Gastroesophageal sphincter (tissue), 4 donors: ENCODE results near the gene PAPPA. TPM values are rescaled to one million over a fixed set of nuclear protein-coding genes. Genes with fewer than 3 reads are reported as not detected.

Experiments
- ATAC-seq: fragments of 150-250 bp; one replicate; pipeline ENCODE4 v1.9.1; 2016; ENCODE audit warnings: mild to moderate bottlenecking, moderate library complexity
- H3K27ac ChIP-seq, 4 donors: fragments of 200-600 bp; sonication (generic) in 3 of 4; 1 replicate in 3 of 4; 2 replicates in 1 of 4; pipeline ENCODE4 v1.5.1; 2016 to 2019
- H3K27me3 ChIP-seq: fragments of 200-600 bp; sonication (generic); one replicate; pipeline ENCODE4 v1.5.1; 2019
- H3K36me3 ChIP-seq, 2 donors: fragments of 200-600 bp; sonication (generic); one replicate each; pipeline ENCODE4 v1.5.1; 2019; ENCODE audit warnings: control low read depth in 1 of 2
- H3K4me1 ChIP-seq, 3 donors: fragments of 200-600 bp; sonication (generic); 1 replicate in 2 of 3; 2 replicates in 1 of 3; pipeline ENCODE4 v1.5.1; 2016 to 2019; ENCODE audit warnings: control low read depth in 2 of 3
- H3K4me3 ChIP-seq, 2 donors: fragments of 200-600 bp; sonication (generic); one replicate each; pipeline ENCODE4 v1.5.1; 2019; ENCODE audit warnings: mild to moderate bottlenecking in 1 of 2, moderate library complexity in 1 of 2
- H3K9me3 ChIP-seq, 3 donors: fragments of 200-600 bp; sonication (generic); one replicate each; pipeline ENCODE4 v1.5.1; 2017 to 2019; ENCODE audit warnings: control low read depth in 2 of 3
- EP300 ChIP-seq: sonication (generic); formaldehyde crosslinking; IDR thresholded peaks from one replicate; pipeline ENCODE4 v1.6.1; 2017; ENCODE audit warnings: antibody characterized with exemption, mild to moderate bottlenecking
- POLR2A ChIP-seq, 2 donors: fragments of 450-650 bp; IDR thresholded peaks; one replicate each; pipeline ENCODE4 v1.6.1; 2017; ENCODE audit warnings: antibody characterized with exemption in 2 of 2, mild to moderate bottlenecking in 2 of 2, moderate library complexity in 1 of 2
- POLR2AphosphoS5 ChIP-seq: sonication (generic); formaldehyde crosslinking; IDR thresholded peaks from one replicate; pipeline ENCODE4 v1.6.1; 2017; ENCODE audit warnings: antibody characterized with exemption
- WGBS, 2 donors: methylation state at CpG; one replicate each; pipeline ENCODE4 v1.1.5; 2018; ENCODE audit warnings: low coverage in 1 of 2; 5-methylcytosine and 5-hydroxymethylcytosine counted together
- total RNA-seq, 4 donors: library from RNA; depleted of rRNA; stranded (reverse); fragments of >200 nt; gene quantifications; one replicate each; pipeline ENCODE4 v1.1.0, GENCODE V29; 2016
- TF ChIP-seq, protein P1 (sequence below), 4 experiments: fragments of 200-600 bp in 2 of 4; fragments of 450-650 bp in 2 of 4; sonication (generic) in 1 of 4; IDR thresholded peaks; one replicate each; pipeline ENCODE4 v1.5.1; 2017 to 2019; ENCODE audit warnings: antibody characterized with exemption in 4 of 4, mild to moderate bottlenecking in 2 of 4, moderate library complexity in 2 of 4

Gene PAPPA
- total RNA-seq, 4 donors from 2014 or later: 1.9 to 5.7 (median 3.2) TPM

DNA sequence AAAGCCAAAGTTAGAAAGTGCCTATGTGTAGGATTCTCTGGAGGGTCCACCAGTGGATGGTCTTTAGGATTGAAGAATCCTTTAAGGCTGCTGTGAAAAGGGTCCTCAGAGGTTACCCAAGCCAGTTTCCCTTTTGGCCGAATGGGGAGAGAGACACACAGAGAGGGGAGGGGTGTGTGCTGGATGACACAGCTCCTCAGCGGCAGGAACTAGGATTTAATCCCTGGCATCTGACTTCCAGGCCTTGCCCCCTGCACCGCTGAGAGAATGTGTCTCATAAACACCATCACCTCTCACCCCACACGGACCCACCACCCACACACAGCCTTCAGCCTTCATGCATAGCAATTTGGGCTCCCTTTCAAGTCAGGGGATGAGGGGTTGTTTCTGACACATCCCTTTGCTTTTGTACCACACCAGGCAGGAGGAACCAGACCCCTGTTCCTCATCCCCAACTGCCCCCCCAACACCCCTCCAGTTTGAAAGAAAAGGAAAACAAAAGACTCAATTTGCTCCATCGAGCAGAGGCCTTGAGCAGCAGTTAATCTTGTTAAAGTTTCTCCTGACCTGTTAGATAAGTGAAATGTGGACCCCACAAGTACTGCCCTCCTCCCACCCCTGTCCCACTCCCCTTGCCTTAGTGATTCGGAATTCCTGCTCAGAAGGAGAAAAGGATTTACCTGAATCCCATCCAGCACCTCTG, 4.0 kb downstream of the PAPPA start:
- TF ChIP-seq POLR2A (IDR thresholded peaks at IDR 0.05) (no peak), POLR2AphosphoS5 (no peak), EP300 (no peak)
- TF ChIP-seq, protein P1, sequence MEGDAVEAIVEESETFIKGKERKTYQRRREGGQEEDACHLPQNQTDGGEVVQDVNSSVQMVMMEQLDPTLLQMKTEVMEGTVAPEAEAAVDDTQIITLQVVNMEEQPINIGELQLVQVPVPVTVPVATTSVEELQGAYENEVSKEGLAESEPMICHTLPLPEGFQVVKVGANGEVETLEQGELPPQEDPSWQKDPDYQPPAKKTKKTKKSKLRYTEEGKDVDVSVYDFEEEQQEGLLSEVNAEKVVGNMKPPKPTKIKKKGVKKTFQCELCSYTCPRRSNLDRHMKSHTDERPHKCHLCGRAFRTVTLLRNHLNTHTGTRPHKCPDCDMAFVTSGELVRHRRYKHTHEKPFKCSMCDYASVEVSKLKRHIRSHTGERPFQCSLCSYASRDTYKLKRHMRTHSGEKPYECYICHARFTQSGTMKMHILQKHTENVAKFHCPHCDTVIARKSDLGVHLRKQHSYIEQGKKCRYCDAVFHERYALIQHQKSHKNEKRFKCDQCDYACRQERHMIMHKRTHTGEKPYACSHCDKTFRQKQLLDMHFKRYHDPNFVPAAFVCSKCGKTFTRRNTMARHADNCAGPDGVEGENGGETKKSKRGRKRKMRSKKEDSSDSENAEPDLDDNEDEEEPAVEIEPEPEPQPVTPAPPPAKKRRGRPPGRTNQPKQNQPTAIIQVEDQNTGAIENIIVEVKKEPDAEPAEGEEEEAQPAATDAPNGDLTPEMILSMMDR (IDR thresholded peaks at IDR 0.05): no peak
- ATAC-seq: no peak
- 42 to 51% methylated on average over 3 to 6 of the region's 6 CpGs for WGBS, 2 donors

DNA sequence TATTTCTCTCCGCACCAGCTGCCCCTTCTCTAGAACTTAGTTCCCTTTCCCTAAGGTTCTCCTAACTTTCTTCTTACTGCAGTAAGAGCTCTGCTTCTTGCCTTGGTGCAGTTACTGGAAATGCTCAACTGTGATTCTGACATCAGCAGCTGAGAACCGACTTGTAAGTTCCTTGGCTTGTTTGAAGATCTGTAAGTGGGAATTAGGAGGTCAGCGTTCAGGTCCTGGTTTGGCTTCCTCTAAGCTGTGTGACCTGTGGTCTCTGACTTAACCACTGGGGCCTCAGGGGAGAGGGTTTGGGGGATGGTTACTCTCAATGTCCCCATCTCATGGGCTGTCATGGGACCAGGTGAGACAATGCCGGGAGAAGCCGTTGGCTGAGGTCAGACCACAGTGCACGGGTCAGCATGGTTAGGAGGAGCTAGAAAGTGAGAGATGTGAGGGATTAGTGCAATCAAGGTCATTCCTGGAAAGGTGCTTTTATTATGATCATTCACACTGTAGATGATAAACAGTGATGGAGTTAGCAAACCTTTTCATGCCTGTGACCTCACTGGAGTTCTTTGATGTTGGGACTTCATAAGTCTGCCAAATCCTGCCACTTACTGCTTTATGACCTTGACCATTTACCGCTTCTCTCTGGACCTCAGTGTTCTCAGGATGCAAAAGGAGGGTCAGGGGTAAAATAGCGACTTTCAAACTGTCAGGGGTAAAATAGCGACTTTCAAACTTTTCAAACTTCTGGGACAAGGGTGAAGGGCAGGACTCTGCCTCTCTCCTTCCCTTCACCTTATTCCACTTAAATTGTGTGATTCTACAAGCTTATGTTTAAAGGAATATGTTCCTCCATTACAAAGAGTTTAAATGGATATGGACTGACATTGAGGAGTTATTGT, 7.3 kb downstream of the PAPPA start:
- ATAC-seq: no peak
- Histone ChIP-seq H3K27me3 (peaks cover 39% of the 10 kb centered on the region), H3K4me3 (no peak overlapping the region), H3K9me3 (no peaks in the 10 kb centered on the region), H3K27ac (no peak overlapping the region), H3K4me1 (peaks cover 0 to 17% (median 0%) of the 10 kb centered on the region in 3 donors), H3K36me3 (no peaks in the 10 kb centered on the region)
- TF ChIP-seq EP300 (no peak), POLR2AphosphoS5 (no peak), POLR2A (IDR thresholded peaks at IDR 0.05) (no peak)
- TF ChIP-seq, protein P1 (IDR thresholded peaks at IDR 0.05): no peak
- 80 to 93% methylated on average over 3 to 9 of the region's 9 CpGs for WGBS, 2 donors

More for the DNA sequence above, 4.0 kb downstream of the PAPPA start:
- no peaks in the 10 kb centered on the region for H3K9me3 ChIP-seq
- peak overlapping the region; percentile 7 to 79 (median 64) for H3K27ac ChIP-seq
- H3K4me1 ChIP-seq: peaks cover 0 to 40% (median 0%) of the 10 kb centered on the region in 3 donors
- peaks cover 72% of the 10 kb centered on the region for H3K27me3 ChIP-seq
- peak overlapping the region in 1 of 2 donors; percentile 39 for H3K4me3 ChIP-seq
- H3K36me3 ChIP-seq: no peaks in the 10 kb centered on the region

DNA sequence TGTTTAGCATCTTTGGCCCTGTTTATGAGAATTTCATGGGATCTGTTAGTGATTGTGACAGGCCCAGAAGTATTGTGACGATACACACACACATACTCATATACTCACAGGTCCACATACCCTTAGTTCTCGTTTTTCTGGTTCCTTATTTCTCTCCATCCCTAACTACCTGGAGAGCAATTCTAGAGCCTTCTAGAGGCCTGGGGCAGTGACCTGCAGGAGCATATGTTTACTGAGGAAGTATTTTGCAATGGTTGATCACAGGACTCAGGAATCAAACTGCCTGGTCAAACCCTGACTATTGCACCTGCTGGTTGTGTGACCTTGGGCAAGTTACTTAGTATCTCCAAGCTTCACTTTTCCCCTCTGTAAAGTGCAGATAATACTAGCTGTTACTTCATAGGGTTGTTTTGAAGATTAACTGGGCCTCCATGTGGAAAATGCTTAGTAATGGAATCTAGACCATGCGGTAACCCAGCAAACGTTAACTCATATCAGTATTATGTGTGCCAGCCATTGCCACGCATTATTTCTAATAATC, 8.7 kb downstream of the PAPPA start:
- H3K27me3 ChIP-seq: peaks cover 28% of the 10 kb centered on the region
- no peaks in the 10 kb centered on the region for H3K36me3 ChIP-seq
- H3K4me3 ChIP-seq: no peak overlapping the region
- no peak for TF ChIP-seq POLR2A (IDR thresholded peaks at IDR 0.05)
- no peak for TF ChIP-seq POLR2AphosphoS5
- TF ChIP-seq EP300: no peak
- TF ChIP-seq, protein P1 (IDR thresholded peaks at IDR 0.05): no peak
- H3K9me3 ChIP-seq: no peaks in the 10 kb centered on the region
- WGBS, 2 donors: 78 to 80% methylated on average over 3 to 5 of the region's 5 CpGs
- H3K4me1 ChIP-seq: peaks cover 0 to 5% (median 0%) of the 10 kb centered on the region in 3 donors
- ATAC-seq: no peak
- H3K27ac ChIP-seq: no peak overlapping the region

DNA sequence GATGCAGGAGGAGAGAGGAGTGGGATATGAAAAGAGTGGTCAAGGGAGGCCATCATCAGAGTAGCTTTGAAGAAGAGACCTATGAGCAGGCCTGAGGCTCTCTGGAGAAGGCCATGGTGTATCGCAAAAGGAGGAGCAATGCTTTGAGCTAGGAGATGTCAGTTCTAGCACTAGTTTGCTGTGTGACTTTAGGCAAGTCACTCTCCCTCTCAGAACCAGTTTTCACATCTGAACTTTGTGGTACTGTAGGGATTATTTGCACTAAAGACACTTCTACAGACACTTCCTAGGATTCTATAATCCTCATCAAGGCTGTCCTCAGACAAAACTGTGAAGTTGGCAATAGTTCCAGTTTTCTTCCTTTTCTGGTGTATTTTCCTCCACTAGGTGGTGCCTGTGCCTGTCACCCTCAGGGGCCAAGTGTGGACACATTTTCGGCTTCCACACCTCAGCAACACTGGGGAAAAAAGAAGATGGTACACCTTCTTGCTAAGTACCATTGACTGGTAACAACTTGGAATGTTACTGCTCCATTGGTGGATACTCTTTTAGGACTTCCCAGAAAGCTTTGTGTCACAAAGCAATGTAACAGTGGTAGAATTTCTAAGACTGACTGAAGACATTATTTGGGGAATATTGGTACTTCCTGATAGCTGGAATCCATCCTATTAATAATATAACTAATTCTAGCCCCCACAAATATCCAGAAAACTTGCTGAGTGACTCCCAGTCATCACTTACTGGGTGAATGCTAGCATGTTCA, 9.9 kb downstream of the PAPPA start:
- Histone ChIP-seq H3K27me3 (peaks cover 17% of the 10 kb centered on the region), H3K36me3 (no peaks in the 10 kb centered on the region), H3K27ac (no peak overlapping the region), H3K9me3 (no peaks in the 10 kb centered on the region), H3K4me3 (no peak overlapping the region), H3K4me1 (no peaks in the 10 kb centered on the region)
- TF ChIP-seq, protein P1 (IDR thresholded peaks at IDR 0.05): peak in 1 of 4 experiments; percentile 21
- TF ChIP-seq POLR2A (IDR thresholded peaks at IDR 0.05) (no peak), EP300 (no peak), POLR2AphosphoS5 (no peak)
- WGBS, 2 donors: 86 to 100% methylated on average over 1 to 2 of the region's 2 CpGs
- no peak for ATAC-seq
